HG03342 (cell line): Measurements from ENCODE around the gene ATG101.

Experiments
- ATAC-seq: cut with Tn5 transposase; IDR thresholded peaks from one replicate; pipeline ENCODE4 v1.9.1; 2021; ENCODE audit warnings: mild to moderate bottlenecking, moderate library complexity; ENCODE audit not compliant: unreplicated experiment

ATG101 gene

DNA sequence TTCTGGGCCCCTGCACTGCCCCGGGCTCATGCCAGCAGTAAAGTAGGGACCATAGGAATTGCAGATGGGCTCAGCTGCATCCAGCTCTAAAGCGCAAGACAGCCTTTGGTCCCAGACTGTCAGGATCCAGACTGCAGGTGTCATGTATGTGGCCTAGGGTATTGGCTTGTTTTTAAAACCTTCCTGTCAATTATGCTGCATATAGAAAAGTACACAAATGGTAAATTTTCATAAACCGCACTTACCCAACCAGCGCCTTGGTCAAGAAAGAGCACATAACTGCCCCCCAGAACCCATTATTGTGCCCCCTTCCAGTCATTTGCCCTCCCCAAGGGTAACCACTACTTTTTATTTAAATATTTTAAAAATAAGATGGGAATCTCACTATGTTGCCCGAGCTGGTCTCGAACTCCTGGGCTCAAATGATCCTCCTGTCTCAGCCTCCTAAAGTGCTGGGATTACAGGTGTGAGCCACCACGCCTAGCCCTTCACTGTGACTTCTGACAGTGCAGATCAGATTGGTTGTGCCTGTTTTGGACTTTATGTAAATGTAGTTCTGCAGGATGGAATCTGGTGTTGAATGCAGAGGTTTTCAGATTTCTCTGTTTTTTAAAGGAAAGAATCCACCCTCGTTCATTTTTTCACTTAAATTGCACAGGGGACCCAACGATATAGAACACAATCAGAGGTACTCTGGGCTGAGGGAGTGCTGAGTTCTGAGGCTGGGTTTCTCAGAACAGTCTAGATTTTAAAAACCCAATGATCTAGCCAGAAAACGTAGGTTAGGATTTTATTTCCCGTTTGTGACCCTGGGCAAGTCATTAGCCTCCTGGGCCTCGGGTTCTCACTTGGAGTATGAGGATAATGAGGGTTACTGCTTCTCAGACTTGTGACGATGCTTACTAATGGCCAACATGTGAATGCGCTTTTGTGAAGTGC is 11.9 kb upstream of the ATG101 start:
- no peak for ATAC-seq

DNA sequence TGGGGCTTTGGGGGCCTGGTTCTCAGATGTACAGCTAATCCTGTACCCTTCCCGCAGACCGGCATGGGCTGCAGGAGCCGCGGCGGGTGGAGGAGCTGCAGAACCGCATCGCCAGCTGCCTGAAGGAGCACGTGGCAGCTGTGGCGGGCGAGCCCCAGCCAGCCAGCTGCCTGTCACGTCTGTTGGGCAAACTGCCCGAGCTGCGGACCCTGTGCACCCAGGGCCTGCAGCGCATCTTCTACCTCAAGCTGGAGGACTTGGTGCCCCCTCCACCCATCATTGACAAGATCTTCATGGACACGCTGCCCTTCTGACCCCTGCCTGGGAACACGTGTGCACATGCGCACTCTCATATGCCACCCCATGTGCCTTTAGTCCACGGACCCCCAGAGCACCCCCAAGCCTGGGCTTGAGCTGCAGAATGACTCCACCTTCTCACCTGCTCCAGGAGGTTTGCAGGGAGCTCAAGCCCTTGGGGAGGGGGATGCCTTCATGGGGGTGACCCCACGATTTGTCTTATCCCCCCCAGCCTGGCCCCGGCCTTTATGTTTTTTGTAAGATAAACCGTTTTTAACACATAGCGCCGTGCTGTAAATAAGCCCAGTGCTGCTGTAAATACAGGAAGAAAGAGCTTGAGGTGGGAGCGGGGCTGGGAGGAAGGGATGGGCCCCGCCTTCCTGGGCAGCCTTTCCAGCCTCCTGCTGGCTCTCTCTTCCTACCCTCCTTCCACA is 11.0 kb upstream of the ATG101 start:
- no peak for ATAC-seq

DNA sequence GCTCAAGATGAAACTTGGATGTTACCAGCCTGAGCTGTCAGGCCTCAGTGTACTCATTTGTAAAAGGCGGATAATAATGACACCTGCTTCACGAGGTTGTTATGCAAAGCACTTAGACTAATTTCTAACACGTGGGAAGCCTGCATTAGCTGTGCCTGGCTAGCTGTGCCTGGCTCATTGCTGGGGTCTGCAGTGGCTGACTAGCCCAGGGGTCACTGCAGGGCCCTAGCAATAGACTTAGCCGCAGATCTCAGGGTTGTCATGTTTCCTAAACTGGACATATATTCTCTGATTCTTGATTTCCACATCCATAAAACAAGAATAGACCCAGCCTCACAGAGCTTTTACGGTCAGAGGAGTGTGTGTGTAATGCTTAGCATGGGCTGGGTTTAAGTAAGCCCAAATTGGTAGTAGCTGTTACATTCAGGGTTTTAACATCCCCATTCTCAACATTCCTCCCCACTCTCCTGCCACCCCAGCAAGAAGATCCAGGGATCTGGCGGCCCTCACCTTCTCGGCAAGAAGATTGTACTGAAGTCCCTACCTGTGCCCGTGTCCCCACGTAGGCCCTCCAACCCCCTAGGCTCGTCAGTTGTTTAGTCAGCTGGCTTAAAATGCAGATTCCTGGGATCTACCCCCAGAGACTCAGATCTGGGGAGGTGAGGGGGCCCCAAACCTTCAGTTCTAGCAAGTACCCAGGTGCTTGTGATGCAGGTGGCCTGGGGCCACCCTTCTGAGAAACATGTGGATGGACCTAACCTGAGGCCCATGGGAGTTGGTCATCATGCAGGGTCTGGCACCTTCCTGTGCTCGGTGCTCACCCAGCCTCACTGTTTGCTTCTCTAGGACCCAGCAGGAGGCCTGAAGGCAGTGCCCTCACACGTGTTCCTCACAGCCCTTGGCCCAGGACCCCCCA is 9.9 kb upstream of the ATG101 start:
- no peak for ATAC-seq

DNA sequence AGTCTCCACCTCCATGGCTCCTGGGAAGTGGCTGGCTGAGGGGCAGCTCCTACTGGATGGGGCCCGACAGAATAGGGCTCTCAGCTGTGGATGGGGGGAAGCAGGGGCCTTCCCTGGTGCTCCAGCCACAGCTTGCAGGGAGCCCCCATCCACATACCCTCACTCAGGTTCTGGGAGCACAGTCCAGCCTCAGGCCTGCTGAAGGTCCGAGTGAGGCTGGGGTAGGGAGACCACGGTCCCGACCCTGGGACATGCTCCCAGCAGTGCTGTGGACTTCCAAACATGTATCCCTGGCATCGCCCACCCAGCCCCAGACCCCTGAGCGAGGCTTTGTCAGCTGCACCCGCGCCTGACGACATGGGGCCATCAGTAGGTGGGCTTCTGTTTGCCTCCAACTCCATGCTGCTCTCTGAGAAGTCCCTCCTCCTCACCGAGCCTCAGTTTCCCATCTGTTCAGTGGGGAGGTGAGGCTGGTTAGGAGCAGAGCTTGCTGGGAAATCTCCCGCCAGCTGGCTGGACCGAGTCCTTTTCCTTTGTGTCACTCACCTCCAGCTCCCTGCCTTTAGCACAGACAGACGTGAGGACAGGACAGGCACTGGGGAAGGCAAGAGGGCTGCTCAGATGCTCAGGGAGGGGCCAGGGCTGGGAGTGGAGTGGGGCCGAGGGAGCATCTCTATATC is 9.1 kb upstream of the ATG101 start:
- no peak for ATAC-seq

DNA sequence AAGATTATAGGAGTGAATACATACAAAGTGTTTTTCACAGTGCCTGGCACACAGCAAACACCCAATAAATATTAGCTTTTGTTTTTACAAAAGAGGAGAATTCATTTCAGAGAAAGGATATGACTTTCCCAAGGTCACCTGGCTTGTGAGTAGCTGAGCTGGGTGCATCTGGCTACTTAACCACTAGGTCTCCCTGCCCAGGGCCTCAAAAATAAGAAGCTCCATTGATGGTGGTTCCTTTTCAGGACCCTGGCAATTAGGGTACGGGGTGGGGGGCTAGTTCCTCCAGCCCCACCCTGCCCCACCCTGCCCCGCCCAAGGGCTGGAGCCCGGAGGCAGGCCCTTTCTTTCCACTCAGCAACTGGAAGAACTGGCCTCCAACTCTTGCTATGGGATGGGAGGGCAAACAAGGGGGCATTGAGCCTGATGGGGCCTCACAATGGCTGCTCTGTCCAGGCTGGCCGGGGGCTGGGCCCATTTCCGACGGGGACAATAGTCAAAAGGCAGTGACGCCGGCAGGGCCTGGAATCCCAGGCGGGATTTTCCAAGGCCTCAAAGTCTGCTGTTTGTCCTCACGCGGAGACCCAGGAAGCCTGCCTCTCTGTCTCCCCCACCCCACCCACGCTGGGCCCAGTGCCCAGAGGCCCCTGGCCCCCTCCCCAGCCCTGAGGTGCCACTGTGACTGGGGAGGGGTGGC is 8.2 kb upstream of the ATG101 start:
- no peak for ATAC-seq

DNA sequence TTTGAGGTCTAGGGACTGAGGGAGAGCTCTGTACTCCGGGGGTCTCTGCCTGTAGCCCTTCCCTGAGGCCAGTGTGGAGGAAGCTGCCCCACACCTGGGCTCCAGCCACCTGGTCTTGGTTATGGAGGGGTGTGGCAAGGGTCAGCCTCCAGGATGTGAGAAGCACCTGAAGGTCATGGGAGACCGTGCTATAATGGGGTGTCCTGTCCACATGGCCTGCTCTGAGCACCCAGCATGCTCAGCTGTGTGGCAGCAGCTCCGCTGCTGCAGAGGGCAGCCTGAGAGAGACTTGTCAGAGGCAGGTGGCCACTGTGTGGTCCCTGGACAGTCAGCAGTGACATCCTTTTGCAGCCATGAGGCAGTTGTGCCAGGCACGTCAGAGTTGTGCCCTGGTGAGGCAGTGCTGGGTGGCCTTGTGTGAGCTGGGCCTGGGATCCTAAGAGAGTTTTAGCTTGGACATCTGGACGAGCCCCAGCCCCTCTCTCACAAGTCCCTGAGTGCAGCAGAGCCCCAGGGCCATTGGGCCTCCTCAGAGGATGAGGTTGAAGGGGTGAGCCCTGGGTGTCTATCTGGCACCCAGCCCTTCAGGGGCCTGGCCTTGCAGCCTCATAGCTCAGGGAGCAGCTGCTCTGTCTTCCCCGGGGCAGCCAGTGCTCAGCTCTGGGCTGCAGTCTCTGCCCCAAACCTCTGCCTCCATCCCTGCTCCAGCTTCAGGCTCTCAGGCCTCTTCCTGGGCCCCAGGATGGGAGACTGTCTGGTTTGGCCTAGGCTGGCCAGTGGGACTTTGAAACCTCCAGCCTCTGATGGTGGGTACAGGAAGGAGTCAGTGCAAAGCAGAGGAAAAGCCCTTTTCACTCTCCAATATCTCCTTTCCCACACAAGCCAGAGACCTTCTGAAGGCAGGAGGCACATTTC is 7.4 kb upstream of the ATG101 start:
- ATAC-seq = no peak

DNA sequence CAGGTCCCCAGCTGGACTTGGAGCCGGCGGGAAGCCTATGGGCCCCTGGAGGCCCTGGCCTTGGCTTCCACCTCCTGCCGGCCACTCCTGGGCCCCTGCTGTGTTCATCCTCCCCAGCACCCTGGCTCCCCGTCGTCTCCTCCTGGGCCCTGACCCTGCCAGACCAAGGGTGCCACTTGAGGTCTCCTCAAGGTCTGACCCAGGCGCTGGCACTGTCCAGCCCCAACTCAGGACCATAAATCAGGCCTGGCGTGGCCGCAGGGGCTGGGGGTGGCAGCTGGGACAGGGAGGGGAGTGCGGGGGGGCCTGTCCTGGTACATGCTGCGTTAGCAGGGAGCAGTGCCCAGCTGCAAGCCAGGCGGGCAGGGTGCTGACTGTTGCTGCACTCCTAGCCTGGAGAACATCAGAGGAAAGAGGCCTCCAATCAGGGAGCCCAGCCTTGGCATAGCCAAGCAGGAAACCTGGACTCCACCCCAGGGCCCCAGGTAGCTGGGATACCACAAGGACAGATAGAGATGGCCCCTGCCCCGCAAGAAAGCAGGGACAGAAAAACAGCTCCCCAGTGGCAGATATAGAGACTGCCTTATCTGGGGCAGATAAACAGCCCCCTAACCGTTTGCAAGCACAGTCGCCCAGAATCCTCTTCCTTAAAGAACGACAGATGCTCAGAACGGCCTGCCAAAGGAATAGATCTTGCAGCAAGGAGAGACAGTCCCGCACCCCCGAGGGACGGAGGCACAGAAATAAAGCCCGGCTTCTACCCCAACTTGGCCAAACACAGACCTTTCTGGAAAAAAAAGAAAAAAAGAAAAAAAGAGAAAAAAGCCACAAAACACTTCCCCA is 6.5 kb upstream of the ATG101 start:
- ATAC-seq = no peak

DNA sequence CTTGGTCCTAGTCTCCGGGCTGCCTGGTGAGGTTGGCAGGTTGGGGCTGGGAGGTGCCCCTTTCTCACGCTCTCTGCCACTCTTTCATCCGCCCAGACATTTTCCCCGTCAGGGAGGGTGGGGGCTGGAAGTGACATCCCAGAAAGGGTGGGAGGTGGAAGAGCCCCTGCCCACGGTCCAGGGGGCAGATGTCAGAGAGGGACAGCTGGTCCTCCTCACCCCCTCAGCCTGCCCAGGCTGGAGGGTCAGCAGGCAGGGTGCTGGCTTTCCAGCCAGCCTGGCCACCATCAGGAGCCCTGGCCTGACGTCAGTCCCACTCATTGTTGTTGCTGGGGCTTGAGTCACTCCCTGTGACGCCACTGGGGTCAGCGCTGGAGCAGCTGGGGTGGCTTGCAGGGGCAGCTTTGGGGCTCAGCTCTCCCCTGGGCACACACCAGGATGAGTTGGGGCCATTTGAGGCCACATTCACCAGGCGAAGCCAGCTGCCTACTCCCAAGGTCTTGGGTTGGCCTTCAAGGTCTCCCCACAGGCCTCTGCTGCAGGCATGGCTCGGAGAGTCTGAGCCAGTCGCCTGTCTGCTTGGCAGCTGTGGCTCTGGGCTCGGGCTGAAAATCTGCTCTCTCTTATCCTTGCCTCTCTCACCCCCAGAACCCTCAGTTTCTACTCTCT is 5.7 kb upstream of the ATG101 start:
- ATAC-seq = no peak

DNA sequence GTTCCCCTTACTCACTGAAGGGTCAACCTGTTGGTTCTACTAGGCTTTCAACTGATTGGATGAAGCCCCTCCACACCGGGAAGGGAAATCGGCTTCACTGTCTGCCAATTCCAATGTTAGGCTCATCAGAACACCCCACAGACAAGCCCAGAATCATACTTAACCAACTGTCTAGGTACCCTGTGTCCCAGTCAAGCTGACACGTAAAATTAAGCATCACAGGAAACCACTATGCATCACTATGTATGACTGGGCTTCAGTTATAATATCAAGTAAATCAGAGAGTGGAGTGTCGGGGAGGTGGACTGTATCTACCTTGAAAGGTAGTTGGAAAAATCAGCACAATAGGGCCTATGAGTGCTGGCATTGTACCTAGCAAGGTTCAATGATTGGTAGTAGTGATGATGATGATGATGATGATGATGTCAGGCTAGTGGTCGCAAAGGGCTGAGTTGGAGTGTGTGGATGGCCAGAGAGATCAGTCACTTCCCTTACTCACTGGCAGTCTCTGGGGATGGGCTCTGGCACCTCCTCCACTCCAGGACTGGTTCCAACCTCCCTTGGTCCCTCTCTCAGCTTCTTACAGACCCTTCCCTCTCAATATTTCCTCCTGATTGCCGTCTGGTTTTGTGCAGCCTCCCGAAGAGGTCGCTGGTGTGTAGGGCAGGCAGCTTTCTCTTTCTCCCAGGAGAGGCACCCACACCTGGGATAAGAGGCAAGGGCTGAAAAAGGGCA is 3.3 kb upstream of the ATG101 start:
- no peak for ATAC-seq

DNA sequence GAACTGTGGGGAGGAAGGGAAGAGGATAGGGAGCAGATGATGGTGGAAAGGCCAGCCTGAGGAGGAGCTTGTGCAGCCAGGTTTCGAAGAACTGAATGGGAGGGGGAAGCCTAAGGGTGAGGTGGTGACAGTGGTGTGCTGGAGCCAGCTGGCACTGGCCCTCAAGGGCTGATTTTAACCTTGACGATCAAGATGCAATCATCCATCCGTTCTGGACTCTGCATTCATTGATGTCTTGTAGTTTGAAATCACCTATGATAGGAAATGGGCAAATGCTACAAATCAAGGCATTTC is 2.8 kb upstream of the ATG101 start:
- ATAC-seq = no peak

DNA sequence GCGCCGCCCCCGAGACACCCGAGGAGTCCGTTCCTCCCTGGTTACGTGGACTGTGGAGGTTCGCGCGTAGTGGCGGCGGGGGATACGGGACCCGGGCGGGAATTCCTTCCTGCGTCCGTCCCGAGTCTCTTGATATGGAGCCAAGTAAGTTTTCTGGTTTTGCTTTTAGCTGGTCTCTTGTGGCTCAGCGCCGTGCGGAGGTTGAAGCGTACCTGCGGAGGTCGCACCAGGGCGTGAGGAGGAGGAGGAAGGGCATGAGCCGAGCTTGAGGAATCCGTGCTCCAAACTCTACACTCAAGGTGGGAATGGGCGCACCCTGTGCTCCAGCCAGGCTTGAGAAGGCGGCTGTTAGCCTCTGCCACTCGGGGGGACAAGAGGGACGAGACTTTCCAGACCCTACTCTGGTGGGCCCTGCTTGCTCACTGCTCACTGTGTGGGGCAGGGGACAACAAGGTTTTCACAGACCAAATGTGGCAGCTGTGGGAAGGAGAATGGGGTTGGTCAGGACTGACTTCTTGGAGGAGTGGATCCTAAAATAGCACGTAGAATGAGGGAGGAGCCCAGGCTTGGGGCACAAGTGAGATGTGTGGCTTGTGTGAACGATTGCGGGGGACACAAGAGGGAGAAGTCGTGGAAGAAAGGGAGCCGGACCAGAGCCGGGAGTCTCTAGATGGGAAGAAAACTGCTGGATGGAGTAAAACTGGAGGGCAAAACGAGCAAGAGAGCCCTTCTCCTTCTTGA is 577 bp downstream of the ATG101 start:
- peak; percentile 6 for ATAC-seq

DNA sequence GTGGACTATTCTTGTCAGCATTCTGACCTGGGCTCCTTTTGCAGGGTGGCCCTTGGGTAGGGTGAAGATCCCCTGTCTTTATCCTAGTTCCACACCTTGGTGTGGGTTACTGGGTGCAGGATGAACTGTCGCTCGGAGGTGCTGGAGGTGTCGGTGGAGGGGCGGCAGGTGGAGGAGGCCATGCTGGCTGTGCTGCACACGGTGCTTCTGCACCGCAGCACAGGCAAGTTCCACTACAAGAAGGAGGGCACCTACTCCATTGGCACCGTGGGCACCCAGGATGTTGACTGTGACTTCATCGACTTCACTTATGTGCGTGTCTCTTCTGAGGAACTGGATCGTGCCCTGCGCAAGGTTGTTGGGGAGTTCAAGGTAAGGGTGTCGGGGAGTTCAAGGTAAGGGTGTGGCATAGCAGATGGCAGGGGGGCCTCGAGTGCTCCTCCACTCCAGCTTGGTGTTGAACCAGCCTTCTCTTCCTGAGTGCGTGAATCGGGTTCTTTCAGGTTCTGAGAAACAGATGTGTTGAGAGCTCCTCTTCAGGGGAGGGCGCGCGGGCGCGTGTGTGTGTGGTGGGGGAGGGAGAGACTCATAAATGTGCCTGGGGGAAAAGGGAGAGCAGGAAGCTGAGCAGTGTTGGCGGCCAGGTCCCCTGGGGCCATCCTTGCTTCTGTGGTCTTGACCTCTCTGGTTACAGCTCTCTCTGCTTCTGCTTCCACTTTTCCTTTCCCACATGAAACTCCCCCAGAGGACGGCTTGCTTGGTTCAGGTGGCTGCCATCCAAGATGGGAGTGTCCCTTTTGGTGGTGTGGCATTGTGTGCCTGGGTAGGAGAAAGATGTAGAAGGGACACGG is 4.0 kb downstream of the ATG101 start:
- no peak for ATAC-seq

DNA sequence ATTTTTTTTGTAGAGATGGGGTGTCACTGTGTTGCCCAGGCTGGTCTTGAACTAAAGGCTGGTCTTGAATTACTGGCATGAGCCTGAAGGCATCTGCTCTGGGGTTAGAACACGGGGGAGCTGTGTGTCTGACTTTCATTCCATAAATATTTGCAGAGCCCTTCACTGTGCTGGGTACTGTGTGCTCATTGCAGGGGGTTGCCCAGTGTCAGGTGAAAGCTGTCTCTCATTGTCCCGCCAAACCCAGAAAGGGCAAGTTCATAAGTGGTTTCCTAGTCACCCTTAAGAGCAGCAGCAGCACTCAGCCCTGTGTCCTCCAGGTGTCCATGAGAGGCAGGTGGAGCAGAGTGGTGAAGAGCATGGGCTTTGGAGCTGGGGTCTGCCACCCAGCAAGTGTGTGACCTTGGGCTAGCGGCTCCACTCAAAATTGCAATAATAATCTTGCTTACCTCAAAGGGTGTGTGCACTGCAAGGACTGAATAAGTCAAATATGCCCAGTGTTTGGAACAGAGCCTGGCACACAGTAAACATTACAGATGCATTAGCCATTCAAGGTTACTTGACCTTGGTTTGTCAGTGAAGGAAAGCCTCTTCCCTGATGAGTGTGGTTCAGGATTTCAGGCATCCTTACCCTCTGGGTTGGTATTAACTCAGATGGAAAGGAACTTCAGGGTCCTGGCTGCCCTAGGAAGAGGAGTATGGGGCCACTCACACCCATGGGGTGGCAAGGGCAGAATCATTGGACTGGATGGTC is 5.4 kb downstream of the ATG101 start:
- ATAC-seq = no peak

DNA sequence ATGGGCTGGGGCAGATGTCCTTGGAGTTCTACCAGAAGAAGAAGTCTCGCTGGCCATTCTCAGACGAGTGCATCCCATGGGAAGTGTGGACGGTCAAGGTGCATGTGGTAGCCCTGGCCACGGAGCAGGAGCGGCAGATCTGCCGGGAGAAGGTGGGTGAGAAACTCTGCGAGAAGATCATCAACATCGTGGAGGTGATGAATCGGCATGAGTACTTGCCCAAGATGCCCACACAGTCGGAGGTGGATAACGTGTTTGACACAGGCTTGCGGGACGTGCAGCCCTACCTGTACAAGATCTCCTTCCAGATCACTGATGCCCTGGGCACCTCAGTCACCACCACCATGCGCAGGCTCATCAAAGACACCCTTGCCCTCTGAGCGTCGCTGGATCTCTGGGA is 7.0 kb downstream of the ATG101 start:
- ATAC-seq = no peak

DNA sequence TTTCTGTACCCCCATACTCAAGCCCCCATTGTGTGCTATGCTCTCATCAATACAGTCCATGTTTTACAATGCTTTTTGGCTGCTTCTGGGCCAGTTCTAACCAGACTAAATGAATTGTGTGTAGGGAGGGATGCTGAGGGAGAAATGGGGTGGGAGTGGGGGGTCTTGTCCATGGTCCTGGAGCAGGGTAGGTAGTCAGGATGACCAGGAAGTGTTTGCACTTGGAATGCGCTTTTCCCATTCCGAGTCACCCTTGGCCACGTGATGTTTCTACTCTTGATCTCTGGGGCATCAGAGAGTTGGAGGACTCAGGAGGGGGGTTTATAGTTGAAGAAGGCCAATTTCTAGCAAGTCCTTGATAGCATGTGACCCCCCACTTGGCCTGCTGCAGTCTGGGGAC is 8.5 kb downstream of the ATG101 start:
- no peak for ATAC-seq
